ENCODE results near the gene VIL1. TPM values are rescaled to one million over a fixed set of nuclear protein-coding genes. Genes with fewer than 3 reads are reported as not detected.

The VIL1 gene
- total and polyA plus RNA-seq, 2 of the 13 experiments (the other 11 are each of a cell fraction or from before 2014, with no cell fraction given): 287 to 301 TPM

GRCh38 chr2:218392891-218393462, 25.9 kb upstream of the VIL1 start:
- Histone ChIP-seq H3K9ac (ENCODE audit: insufficient read depth, low read depth, low read length) (no peak overlapping the region), H2AFZ (ENCODE audit: low read length) (no peak overlapping the region), H3K4me1 (ENCODE audit: insufficient read depth, low read length) (peaks cover 66% of the 10 kb centered on the region), H3K79me2 (ENCODE audit: insufficient read depth, low read length) (peaks cover 11% of the 10 kb centered on the region), H3K9me3 (ENCODE audit: low read length) (no peaks in the 10 kb centered on the region), H3K36me3 (replicated peaks in 1 of 2; ENCODE audit: control insufficient read depth in 1 of 2, insufficient read depth in 2 of 2, low read length in 2 of 2) (no peaks in the 10 kb centered on the region), H3K27me3 (ENCODE audit: control insufficient read depth in 1 of 2, insufficient read depth in 2 of 2, low read length in 2 of 2) (no peaks in the 10 kb centered on the region; a peak in 1 of 5 replicates), H3K4me3 (replicated peaks in 1 of 3; ENCODE audit: insufficient read depth in 1 of 3, low read depth in 2 of 3, low read length in 3 of 3) (no peak overlapping the region), H3K27ac (ENCODE audit: extremely low read length, insufficient read depth, low read length) (no peak overlapping the region), H4K20me1 (ENCODE audit: insufficient read depth, low read length) (no peaks in the 10 kb centered on the region), H3K4me2 (ENCODE audit: low read depth, low read length) (0 out of 2 replicates have a peak overlapping the region, but pooled peaks have one; percentile 5)
- ChIA-PET CTCF (ENCODE audit: low intra/inter-chr PET ratio, low total read pairs) (no interaction called here), POLR2A (interaction anchor here (0.8 to 2.6 kb wide), 4 partner anchors 12 to 109 kb away, joined by 3 to 15 read pairs (median 4); no protein-coding TSS in a partner anchor)
- ATAC-seq (no peak), FAIRE-seq (no peak), DNase-seq (ENCODE audit: low spot score) (no peak)
- intact Hi-C loops (cut with micrococcal nuclease; ENCODE audit: unreplicated experiment) (loop anchor here (10.0 kb wide), 1 partner anchor 208 kb away; no protein-coding TSS in a partner anchor), in situ Hi-C loops (cut with HindIII; ENCODE audit: extremely low pct_ligation_motif_present, low pct_unique_long_range_greater_than_20kb) (no loop called here)
- BruUV-seq (replicated peaks): no TSS peak
- 63% methylated on average over 14 of the region's 16 CpGs for WGBS (ENCODE audit: low lambda C conversion rate)
- TF ChIP-seq TBL1XR1 (IDR thresholded peaks at IDR 0.05; ENCODE audit: borderline replicate concordance, low read length, partially characterized antibody): no peak
- 0 out of 2 replicates have a peak, but pooled peaks have one; percentile 46 for TF ChIP-seq PATZ1 (CRISPR knock-in tag; IDR thresholded peaks at IDR 0.05)
- no peak for TF ChIP-seq SNAPC4 (CRISPR knock-in tag; IDR thresholded peaks at IDR 0.05)
- no peak for TF ChIP-seq FOXK1 (CRISPR knock-in tag; IDR thresholded peaks at IDR 0.05; ENCODE audit: borderline replicate concordance, low read depth)
- TF ChIP-seq ZNF431 (CRISPR knock-in tag; IDR thresholded peaks at IDR 0.05; ENCODE audit: borderline replicate concordance, low read depth): no peak
- TF ChIP-seq SIX4 (CRISPR knock-in tag; IDR thresholded peaks at IDR 0.05): no peak
- TF ChIP-seq HNRNPL (IDR thresholded peaks at IDR 0.05; ENCODE audit: low read depth, low read length): 0 out of 2 replicates have a peak, but pooled peaks have one; percentile 26
- peak; percentile 45 for TF ChIP-seq ZNF687 (CRISPR knock-in tag; IDR thresholded peaks at IDR 0.05)
- TF ChIP-seq ZBTB33 (CRISPR knock-in tag; IDR thresholded peaks at IDR 0.05): 0 out of 2 replicates have a peak, but pooled peaks have one; percentile 12

Measured in HepG2 (cell line).